Stimulated activated CD8-positive, alpha-beta memory T cell treated with anti-CD3 and anti-CD28 coated beads, Interleukin-7, amount 100 ng/mL, for 24 hours (primary cell): ENCODE data around the gene MYBBP1A.

Experiments used
- DNase-seq: peaks from one replicate; pipeline ENCODE4 v3.0.0-alpha.2; 2020; ENCODE audit warnings: low read depth

MYBBP1A gene

DNA sequence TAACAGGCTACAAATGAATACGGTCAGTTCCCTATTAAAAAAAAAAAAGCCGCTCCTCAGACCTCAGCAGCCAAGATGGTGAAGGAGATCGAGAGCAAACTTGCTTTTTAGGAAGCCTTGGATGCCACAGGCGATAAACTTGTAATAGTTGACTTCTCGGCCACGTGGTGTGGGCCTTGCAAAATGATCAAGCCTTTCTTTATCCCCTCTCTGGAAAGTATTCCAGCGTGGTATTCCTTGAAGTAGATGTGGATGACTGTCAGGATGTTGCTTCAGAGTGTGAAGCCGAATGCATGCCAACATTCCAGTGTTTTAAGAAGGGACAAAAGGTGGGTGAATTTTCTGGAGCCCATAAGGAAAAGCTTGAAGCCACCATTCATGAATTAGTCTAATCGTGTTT lies 16.9 kb upstream of the MYBBP1A start:
- DNase-seq, result no peak

DNA sequence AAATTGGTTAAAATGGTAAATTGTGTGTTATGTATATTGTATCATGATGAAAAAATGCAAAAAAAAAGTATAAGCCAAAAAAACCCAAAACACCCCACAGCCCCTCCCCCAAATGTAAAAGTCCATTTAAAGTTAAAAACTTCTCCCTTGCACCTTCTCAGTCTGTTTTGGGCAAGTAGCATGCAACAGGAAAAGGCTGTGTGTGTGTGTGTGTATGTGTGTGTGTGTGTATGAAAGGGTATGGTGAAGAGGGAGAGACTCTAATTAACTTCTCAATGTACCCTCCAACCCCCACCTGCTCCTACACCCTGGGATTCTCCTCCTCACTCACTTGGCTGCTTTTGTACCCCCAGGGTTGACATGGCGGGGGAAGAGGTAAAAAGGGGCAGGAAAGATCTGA lies 14.4 kb upstream of the MYBBP1A start:
- no peak for DNase-seq

GRCh38 chr17:4566785-4567184 lies 11.6 kb upstream of the MYBBP1A start:
- DNase-seq, result no peak

DNA sequence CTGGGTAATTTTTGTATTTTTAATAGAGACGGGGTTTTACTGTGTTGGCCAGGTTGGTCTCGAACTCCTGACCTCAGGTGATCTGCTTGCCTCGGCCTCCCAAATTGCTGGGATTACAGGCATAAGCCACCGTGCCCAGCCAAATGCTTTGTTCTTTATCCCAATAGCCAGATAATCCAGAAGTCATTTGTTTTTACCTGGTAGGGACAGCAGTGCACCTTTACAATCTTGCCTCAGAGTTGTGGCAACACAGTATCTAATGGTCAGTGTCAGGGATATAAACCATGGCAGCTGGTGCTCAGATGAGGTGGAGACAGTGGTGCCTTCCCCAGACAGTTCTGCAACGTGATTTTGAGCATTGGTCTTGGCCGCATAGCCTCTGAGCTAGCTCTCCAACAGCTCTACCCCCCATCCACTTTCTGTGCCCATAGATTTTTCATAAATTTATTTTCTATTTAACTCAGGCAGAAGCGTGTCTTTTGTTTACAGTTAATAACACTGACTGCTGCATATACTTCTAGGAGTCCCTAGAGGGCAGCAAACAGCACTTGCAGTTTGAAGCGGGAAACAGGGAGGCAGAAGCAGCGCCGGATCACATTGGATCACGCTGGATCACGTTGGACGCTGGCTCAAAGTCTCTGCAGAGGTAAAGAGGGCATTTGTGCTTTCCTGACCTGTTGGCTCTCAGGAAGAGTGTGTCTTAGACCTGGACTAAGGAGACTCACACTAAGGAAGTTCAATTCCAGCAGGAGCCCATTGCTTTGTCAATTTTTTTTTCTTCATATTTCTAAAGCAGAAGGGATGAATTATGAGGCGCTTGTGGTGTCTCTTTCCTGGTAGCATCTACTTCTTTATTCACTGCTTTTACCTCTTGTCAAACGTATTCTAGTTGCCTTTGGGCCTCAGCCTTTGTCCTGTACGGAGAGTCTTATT lies 10.3 kb upstream of the MYBBP1A start:
- DNase-seq, result no peak

DNA sequence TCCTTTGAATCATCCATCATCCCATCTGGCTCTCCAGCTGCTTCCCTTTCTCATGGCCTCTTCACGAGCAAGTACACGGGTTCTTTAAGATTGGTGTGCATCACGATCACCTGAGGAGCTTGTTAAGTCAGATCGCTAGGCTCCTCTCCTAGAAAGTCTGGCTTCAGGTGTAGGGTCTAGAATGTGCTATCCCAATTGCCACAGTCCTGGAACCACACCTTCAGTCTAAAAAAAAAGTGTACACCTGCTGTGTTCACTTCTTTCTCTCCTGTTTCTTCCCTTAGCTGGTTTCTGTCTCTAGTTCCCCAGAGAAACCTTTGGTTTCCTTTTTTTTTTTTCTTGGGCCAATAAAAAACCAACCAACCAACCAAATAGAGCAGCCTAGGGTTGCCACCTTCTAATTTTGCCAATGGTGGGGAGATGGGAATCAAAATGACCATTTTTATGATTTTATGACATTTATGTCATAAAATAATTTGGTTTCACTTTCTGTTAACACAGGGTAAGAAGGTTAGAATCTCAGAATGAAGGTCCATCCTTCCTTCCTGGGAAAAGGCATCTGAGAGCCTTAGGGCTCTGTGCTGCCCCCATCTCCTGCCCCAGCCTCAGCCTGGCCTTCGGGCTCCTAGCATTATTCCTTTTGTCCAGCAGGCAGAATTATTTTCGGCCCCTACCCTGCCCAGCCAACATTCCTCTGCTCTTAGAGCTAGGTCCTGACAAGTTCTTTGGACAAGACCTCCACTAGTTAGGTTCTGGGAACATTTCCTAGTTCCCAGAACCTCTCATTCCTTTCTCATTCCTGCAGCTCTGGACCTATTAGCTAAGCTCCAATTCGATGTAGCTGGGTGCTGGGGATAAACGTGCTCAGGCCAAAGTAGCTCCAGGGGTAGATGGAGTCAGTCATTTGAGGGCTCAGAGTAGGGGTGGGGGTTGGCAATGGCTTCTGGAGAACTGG lies 7.1 kb upstream of the MYBBP1A start:
- DNase-seq, result no peak

DNA sequence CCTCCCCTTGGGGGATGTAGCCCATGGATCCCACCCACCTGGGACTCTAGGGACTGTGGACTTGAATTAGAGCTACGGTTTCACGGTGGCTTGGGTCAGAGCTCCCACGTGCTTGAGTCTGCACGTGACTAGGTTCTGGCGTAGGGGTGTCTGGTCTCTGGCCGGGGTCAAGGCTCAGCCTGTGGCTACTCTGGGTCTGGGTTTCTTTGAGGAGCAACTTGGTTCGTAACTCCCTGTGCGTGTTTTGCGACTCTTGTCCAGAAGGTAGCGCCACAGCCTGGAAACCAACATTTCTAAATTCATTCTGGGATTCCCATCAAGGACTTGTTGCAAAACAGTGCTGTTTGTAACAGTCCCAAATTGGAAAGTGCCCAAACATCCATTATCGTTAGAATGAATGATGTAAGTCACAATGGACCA lies 5.7 kb upstream of the MYBBP1A start:
- no peak for DNase-seq

DNA sequence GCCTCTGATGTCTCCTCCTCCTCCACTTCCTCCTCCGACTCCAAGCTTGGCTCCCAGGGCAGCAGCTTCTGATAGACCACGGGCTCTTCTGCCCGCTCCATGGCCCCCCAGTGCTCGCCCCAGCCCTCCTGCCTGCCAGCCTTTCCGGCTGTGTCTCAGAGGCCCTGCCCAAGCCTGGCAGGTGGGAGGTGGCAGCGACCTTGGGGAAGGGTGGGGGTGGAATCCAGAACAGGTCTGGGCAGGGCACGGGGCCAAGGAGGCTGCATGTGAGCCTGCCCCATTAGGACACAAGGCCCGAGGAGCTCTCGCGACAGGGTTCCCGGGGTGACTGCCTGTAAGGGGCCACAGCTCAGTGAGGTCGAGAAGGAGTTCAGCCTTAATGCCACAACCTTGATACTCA lies 5.2 kb upstream of the MYBBP1A start, which contains the start of gene GGT6:
TSS of gene GGT6 (minus strand) at position 157 of the 400 bp plus-strand sequence. CDS start at position 101, 56 bp downstream.
- no peak for DNase-seq

GRCh38 chr17:4559966-4560365 lies 4.8 kb upstream of the MYBBP1A start:
- no peak for DNase-seq

DNA sequence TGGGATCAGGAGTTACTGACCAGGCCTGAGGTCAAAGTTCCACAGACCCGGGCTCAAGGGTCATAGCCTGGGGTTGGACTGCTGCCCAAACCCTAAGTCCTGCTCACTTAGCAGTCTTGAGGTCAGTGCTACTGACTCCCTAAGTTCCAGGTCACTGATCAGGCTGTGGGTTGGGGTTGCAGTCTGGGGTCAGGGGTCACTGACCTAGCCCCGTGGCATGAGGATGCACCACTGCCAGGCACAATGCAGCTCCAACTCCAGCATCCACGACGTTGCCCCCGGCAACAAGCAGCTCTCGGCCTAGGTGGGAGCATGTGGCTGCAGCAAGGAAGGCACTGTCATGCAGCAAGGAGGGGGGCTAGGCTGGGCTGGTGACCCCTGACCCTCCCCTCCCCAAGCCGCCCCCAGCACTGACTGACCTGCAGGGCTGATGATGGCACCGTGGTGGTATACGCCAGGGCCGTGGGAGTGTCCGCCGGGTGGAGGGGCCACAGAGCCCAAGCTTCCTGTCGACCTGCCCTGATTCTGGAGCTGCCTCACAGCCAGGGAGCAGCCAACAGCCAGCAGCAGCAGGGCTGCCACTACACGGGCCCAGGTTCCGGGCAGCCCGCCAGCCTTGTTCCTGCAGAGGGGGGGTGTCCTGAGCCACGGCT lies 4.1 kb upstream of the MYBBP1A start:
- no peak for DNase-seq

DNA sequence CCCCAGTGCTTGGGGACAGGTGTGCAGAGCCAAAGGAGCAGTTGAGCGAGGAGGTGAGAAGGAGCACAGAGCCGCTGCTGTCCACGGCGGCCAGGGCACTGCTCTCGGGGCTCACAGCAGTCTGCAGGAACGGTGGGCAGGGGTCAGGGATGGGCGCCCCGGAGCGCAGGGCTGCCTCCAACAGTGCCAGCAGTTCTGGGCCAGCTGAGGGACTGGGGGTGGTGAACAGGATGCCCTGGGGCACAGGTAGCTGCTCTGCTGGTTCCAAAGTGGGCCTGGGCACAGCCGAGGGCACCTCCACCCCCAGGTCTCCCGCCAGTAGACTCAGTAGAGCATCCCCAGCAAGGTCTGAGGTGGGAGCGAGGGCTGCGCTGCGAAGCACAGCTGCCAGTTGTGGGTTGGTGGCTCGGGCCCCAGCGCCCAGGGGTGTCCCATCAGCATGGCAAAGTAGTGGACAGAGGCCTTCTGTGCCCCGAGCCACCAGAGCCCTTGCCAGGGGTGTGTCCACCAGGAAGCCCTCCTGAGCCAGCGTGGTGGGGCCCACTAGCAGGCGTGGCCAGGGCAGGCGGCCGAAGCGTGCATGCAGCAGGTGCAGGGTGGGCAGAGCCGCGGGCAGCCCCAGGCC lies 3.3 kb upstream of the MYBBP1A start:
- DNase-seq, result no peak

GRCh38 chr17:4557626-4558346 lies 2.6 kb upstream of the MYBBP1A start:
- DNase-seq, result no peak

DNA sequence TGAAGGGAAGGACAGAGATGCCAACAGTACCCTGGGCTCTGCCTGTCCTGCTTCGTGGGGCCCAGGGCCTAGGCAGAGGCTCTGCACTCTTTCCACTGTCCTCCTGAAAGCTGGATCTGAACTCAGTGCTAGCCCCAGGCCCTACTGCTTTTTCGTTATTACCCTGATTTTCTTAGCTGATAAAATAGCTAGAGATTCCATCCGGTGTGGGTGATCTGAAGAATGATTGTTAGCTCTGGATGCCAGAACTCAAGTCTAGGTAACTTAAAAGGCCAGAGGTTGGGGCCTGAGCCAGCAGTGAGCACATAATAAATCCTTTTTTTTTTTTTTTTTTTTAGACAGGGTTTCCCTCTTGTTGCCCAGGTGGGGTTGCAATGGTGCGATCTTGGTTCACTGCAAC lies 1.8 kb upstream of the MYBBP1A start:
- no peak for DNase-seq

- no peak for DNase-seq
Observed at GRCh38 chr17:4555873-4556759, 932 bp upstream of the MYBBP1A start.

DNA sequence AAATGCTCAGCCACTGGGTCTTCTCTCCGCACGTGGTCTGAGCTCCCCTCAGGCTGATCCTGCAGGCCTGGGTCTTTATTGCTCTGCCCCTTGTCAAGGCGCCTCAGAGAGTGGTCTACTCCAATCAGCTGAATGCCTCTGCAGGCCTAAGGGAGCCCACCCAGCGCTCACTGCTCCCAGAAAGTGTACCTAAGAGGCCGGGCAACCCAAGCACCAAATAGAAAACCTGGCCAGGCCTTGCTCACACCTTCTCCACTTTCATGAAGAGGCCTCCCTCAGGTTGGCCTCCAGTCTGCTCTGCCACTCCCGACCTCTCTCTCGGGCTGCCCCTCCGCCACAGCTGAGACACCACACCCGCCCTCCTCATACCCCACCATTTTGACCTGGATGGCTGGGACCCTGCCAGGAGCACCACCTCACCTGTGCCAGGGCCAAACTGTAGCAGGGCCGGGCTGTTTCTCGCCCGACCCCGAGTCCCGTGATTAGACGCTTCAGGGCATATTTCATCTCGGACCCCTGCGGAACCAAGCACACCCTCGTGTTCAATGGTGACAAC lies 665 bp downstream of the MYBBP1A start:
- DNase-seq, result no peak

GRCh38 chr17:4553669-4554068 lies 1.5 kb downstream of the MYBBP1A start:
- DNase-seq, result no peak

DNA sequence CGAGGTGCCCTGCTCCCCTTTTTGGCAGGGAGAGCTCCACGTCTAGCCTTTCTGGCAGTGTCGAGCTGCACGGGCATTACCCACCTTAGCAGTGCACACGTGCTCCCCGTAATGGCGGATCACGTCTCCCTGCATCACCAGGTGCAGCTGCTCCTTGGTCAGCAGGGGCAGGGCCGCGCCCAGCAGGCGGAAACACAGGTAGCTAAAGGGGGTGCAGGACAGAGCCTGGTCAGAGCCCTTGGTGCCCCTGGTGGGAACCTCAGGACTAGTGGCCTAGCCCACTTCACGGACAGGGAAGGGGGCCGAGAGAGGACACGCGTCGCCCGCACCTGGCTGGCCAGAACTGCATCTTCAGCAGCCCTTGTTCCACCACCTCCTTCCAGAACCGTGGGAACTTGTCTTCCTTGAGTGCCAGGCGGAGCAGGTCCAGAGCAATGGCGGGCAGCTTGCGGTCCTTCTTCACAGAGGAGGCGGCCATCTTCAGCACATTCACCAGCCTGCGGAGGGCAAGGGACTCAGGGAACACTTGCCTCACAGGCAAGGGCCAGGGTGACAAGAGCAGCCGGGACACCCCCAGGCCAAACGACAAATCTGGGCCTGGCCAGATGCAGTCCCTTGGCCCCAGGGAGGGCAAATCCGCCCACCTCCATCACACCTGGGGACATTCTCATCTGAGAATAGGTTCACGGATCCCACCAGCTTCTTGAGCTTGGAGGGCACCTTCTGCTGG lies 3.2 kb downstream of the MYBBP1A start:
- no peak for DNase-seq

- no peak for DNase-seq
Observed at GRCh38 chr17:4551141-4551540, 4.0 kb downstream of the MYBBP1A start.

GRCh38 chr17:4550534-4551039 lies 4.6 kb downstream of the MYBBP1A start:
- no peak for DNase-seq
